NCI-H2196 treated with DMSO at 0.1 percent for 48 hours (cell line): ENCODE measurements around the gene MRPL37.
"Not testable (repeated sequence)": the region's sequence is repeated elsewhere in the genome, so short reads cannot be mapped to it uniquely, and the experiment has no call there.

Experiments used
- DNase-seq: peaks from one replicate; lab custom pipeline; 2025; ENCODE audit not compliant: unreplicated experiment; lab: John Stamatoyannopoulos, UW

MRPL37 gene

DNA sequence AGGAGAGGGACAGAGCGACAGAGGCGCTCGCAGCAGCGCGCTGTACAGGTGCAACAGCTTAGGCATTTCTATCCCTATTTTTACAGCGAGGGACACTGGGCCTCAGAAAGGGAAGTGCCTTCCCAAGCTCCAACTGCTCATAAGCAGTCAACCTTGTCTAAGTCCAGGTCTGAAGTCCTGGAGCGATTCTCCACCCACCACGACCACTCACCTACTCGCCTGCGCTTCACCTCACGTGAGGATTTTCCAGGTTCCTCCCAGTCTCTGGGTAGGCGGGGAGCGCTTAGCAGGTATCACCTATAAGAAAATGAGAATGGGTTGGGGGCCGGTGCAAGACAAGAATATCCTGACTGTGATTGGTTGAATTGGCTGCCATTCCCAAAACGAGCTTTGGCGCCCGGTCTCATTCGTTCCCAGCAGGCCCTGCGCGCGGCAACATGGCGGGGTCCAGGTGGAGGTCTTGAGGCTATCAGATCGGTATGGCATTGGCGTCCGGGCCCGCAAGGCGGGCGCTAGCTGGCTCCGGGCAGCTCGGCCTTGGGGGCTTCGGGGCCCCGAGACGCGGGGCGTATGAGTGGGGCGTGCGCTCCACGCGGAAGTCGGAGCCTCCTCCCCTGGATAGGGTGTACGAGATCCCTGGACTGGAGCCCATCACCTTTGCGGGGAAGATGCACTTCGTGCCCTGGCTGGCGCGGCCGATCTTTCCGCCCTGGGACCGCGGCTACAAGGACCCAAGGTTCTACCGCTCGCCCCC, at the start of gene MRPL37, which contains the start of gene CYB5RL:
Gene MRPL37, plus strand, starts transcription at position 403 of the 754 bp plus-strand sequence. Its CDS starts 77 bp downstream, at position 480.
Gene CYB5RL, minus strand, starts transcription at position 266 of the 754 bp plus-strand sequence. CDS start 4,414 bp downstream, outside the sequence.
- peak; percentile 93 for DNase-seq

DNA sequence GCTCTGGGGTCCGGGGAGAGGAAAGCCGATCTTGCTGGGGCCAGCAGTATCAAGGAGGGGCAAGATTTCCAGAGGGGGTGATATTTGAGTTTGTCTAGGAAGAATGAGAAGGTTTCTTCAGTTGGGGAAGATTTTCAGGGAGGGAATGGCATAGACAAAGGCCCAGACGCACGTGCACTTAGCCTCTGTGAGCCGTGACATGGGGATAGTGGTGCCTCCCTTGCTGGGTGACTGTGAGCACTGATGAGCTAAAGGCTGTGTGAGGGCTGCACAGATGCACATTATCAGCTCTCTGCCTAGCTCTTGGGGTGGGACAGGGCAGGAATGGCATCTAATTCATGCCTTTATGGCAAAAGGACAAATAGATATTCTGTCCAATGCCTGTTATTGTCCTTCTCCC, 49.0 kb upstream of the MRPL37 start:
- DNase-seq: no peak

DNA sequence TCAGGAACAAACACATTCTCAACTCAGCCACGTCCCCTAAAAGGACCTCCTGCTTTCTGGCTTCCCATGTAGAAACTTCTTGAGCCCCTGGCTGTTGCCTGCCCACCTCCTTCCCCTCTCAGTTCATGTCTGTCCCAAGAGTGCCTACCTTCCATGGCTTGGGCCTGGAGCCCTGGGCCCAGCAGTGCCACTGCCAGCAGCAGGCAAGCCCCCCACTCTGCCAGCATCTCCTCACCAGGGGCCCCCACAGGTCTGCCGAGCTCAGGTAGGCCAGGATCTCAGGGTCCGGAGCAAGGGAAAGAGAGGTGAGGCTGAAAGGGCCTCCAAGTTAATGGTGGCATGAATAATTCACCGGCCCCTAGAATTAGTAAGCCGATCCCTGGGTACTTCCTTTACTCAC, 47.3 kb upstream of the MRPL37 start, which contains the start of gene CDCP2:
Gene CDCP2, minus strand, starts transcription at position 305 of the 400 bp plus-strand sequence. Its CDS starts 78 bp downstream, at position 227.
- DNase-seq: no peak

DNA sequence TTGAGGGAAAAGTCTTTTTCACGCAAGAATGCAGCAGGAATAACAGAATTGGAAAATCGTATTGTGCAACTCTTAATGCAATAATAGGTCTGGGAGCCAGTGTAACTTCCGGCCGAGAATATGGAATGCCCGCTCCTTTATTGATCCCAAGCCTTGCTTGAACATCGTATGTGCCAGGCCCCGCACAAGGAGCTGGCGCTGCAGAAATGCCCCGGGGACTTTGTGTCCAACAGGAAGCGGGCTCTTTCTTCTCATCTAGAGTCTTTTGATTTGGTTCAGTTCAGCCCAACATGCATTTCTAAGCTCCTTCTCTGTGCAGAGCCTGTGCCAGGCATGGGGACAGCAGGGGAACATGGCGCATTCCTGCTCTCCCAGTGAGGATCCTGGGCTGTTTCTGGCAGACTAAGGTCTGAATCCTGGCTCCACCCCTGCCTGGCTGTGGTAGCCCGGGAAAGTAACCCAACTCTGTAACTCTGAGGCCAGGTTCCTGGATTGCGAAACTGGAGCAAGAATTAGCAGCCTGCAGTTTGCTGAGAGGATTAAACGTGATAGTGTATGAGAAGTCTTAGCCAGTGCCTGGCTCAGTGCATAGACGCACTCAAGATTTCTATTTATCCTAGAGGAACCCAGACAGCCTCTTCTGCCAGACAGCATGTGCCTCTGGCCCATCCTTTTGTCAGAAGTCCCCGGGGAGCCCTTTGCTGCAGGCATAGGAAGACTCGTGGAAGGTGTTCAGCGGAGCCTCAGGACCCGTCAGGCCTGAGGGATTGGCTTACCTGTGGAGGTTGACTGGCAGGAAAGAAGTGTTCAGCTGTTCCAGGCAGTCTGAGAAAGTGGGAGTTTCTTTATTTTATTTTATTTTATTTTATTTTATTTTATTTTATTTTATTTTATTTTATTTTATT, 46.2 kb upstream of the MRPL37 start:
- DNase-seq: no peak

DNA sequence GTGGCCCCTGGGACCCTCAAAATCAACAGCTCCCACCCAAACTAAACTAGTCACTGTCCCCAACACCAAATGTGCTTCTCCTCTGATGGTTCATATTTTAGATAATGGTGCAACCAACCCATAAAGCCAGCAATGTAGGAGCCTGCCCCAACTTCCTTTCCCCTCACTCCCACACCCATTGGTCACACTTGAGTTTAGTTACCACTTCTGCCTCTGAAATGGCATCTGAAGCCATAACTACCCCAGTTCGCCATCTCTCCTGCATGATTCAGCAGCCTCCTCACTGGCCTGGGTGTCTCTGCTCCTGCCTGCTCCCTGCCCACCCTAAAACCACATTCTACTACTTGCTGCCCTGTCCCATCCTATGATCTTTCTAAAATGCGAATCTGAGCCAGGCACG, 43.8 kb upstream of the MRPL37 start:
- DNase-seq: no peak

DNA sequence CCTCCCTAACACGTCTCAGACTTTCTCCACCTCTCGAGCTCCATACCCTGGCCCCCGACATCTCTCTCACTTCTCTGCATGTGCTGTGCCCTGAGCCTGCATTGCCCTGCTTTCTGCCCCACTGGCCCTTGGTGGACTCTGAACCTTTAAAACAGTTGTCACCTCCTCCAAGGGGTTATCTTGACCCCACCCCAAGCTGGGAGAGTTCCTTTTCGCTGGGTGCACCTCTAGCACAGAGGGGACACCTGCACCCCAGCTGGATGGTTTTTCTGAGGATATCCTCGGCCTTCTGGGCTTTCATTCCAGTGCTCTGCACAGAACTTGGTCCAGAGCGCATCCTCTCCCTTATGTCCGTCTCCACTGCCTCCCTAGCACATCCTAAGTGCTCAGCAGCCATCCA, 43.0 kb upstream of the MRPL37 start:
- DNase-seq: no peak

DNA sequence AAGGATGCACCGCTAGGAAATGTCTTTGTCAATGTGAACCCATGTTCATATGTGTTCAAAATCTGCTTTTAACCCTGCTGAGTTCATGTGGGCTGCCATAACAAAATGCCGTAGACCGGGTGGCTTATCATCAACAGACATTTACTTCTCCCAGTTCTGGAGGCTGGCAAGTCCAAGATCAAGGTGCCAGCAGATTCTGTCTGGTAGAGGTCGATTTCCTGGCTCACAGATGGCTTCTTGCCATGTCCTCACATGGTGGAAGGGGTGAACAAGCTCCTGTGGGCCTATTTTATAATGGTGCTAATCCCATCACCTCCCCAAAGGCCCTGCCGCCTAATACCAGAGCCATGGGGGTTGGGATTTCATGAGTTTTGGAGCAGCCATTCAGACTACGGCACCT, 42.6 kb upstream of the MRPL37 start:
- no peak for DNase-seq

DNA sequence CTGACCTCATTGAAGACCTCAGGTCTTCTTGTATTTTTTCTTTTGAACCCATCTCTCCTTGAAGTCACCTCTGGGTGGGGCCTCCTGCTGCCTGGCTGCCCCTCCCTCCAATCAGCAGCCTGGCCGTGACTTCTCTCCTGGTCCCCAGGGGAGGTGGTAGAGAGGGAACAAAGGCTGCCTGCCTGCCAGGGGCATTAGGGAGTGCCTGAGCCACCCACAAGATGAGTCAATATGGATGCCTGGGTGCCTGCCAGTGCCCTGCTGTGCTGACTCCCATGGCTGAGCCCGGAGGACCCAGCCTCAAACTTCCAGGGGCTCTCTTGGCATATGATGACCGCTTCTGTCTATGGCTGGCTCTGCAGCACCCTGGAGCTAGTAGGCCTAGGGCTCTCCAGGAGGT, 41.9 kb upstream of the MRPL37 start:
- no peak for DNase-seq

DNA sequence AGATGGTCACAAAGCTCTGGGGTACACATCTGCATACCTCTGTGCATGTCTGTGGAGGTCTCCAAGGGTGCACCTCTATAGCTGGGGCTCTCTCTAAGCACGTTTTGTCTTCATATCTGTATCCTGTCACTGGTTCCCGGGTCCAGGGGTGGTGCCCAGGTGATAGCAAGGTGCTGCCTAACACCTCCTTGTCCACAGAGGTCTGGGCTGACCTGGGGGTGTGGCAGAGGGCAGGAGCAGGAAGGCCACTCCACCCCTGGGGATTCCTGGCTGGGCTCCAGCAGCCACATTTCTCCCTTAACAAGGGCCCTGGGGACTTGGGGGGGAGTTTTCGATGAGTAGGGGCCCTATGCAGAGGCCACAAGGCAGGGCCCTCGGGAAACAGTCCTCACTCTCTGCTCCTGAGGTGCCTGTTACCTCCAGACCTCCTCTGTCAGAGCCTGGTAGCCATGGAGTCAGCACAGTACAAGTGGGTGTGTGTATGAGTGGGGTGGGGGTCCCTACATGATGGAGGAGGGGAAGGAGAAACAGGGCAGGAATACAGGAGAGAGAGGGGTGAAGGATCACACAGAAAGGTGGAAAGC, 40.1 kb upstream of the MRPL37 start:
- no peak for DNase-seq

DNA sequence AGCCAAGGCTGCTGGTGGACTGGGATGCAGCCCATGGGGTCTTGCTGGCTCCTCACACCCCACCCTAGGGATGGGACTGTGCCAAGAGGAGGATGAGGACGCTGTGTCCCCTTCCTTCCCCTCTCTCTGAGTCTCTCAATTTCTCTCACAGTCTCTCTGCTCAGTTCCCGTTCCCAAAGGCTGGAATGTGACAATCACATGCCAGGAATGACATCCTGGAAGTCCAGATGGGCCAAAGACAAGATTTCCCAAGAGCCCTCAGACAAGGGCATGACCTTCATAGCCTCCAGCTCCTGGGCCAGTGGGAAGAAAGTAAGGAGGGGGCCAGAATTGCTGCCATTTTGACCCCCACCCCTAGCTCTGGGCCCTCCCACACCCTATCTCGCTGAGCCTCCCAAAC, 39.6 kb upstream of the MRPL37 start:
- no peak for DNase-seq

DNA sequence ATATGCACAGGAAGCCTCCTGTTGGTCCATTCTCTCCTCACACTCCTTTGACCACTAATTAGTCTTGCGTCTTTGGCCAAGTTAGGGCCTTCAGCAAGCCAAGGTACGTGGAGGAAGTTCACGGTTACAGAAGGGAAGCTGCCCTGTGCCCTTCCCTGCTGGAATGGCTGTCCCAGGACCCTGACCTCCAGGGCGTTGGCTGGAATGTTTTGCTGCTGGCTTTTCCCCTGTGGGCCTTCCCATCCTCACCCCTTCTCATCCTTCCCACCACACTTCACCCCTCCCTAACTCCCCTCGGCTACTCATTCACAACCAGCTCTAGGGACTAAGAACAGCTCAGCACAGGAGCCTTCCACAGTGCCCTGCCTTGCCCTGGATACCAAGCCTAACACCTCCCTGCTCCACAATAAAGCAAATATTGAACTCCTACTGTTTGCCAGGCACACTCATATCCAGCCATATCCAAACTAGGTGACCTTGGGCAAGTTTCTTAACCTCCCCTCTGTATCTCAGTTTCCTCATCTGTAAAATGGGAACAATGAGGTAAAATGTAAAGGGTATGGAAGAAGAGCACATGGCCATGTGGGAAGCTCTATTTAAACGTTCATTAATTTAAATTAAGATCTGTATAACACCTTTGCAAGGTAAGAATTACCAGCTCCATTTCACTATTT, 38.3 kb upstream of the MRPL37 start:
- no peak for DNase-seq

DNA sequence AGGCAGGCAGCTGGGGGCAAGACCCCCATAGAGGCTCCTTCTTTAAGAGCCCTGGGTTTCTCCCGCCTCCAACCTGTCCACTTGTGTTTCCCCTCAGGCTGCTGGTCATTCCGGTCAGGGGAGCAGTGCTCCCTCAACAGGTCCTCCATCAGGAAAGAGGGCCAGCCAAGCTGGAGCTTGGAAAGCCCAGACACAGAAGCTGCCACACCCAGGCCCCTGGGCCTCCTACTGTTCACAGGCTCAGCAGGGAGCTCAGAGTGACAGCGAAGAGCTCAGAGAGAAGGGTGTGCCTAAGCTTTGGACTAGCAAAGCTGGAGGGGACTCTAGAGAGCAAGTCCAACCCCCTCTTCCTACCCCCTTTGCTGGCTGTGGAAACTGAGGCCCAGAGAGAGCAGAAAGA, 36.9 kb upstream of the MRPL37 start:
- DNase-seq: no peak

DNA sequence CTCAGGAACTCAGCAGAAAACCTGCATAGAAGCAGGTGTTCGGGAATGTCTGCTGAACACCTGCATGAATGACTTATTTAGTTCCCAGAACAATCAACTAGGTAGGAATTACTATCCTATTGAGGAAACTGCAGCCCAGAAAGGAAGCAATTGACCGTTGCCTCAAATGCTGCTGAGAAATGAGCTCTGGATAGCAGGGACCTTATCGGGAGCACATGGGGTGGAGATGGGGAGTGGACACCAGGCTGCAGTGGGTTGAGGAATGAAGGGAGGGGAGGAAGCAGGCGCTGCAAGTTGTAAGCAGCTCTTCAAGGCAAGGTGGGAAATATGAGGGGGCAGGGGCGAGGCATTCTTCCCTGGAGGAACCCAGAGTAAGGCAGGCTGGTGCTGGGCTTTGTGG, 36.4 kb upstream of the MRPL37 start:
- DNase-seq: no peak

DNA sequence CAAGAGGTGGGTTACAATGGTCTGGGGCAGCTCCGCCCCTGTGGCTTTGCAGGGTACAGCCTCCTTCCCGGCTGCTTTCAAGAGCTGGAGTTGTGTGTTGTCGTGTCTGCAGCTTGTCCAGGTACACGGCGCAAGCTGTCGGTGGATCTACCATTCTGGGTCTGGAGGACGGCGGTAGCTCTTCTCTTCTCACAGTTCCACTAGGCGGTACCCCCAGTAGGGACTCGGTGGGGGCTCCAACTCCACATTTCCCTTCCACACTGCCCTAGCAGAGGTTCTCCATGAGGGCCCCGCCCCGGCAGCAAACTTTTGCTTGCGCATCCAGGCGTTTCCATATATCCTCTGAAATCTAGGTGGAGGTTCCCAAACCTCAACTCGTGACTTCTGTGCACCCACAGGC, 34.8 kb upstream of the MRPL37 start:
- no peak for DNase-seq

DNA sequence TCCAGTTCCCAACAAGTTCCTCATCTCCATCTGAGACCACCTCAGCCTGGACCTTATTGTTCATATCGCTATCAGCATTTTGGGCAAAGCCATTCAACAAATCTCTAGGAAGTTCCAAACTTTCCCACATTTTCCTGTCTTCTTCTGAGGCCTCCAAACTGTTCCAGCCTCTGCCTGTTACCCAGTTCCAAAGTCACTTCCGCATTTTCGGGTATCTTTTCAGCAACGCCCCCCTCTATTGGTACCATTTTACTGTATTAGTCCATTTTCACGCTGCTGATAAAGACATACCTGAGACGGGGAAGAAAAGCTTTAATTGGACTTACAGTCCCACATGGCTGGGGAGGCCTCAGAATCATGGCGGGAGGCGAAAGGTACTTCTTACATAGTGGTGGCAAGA, 33.6 kb upstream of the MRPL37 start:
- not testable (repeated sequence) for DNase-seq

DNA sequence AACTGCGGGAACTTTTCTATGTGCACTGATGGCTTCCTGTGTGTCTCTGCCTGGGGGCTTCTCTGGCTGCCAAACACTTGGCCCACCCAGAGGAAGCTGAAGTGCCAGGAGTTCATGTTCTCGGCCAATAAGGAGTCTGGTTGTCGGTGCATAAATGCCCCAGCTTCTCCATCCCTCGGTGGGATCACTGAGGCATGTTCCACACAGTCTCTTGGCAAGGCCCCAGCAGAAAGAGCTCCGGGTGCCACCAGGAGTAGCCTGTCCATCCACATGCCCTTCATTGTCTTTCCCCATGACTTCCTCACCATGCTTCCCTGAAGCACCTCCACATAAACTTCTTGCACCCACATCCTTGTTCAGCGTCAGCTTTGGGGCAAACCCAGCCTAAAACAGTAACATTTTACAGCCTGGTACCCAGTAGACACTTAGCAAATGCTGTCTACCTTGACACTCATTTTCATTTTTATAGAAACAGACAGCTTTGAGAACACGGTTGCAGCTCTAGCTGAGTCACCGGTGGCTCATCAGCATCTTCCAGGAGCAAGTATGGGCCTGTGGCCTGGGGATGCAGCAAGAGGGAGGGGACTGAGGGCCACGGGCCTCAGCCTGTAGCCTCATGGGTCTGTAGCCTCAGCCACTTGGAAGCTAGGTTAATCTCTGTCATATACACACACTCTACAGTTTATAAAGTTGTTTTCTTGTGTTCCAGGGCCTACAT, 32.4 kb upstream of the MRPL37 start:
- DNase-seq: no peak

DNA sequence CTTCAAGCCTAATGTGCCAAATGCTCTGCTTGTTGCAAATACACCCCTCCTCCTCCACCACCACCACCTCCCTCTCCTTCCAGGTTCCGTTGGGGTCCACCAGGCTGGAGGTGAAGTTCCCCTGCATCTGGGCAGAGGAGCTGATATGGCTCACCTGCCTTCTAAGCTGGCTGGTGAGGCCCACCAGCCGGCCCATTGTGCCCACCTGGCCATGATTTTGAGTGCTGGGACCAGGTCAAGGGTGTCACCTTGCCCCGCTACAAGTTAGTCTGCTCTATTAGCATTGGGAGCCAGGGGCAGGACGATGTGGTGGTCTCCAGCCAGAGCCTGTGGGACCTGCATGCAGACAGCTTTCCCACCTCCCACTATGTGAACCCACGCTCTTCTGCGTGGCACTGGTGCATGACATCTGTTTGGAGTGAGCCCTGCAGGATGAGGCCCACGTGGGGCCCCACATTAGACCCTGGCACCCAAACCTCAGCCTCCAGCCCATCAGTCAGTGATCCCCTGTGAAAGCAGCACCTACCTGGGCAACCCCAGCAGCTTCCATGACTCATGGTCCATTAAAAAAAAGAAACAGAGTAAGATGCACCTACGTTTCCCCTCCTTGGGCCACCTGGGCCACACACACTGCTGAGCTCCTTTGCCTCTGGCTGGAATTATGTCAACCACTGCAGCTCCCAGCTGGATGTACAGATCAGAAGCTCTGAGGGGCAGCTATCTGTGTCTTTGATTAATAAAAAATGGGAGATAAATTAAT, 31.6 kb upstream of the MRPL37 start:
- DNase-seq: no peak

DNA sequence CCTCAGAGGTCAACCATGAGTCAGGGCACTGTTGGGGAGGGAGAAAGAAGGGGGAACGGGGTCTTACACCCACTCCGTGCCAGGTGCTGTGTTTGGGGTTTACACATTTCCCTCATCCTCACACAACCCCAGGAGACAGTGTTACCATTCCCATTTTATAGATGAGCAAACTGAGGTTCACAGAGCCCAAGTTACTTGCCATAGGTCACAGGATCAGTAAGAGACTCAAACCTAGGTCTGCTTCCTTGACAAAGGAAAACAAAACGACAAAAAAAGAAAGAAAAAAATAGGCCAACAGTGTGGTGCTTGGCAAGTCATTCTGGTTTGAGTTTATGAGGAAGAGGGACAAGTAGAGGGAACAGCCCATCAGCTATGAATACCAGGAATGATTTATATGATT, 30.9 kb upstream of the MRPL37 start:
- DNase-seq: no peak

DNA sequence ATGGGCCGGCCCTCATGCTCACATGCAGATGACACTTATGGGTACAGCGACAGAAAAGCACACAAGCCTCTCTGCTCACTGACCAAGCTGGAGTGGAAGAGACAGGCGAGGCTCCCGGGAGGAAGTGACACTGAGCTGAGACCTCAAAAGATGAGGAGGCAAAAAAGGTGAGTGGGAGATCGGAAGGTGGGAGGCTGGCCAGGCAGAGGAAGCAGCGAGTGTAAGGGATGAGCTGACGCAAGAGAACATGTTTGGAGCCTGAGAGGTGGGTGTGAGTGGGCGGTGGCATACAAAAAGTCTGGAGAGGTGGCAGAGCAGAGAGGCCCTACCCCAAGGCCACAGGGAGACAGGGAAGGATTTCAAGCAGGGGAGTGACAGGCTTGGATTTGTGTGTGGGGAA, 29.0 kb upstream of the MRPL37 start:
- no peak for DNase-seq

DNA sequence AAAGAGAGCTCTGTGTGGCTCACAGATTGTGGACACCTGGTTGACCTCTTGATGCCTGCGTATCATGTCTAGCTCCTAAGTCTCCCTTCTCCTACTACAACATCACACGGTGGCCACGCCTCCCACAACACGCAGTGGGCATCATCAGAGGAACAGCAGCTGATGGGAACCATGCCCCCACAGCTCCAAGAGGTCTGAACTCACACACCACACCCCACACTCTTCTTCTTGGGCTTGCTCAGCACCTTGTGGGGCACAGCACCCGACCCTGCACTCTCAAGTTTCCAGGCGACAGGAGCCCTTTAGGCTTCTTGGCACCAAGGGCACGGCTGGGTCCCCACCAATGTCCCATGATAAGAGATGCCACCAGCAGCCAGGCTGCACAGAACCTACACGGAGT, 28.4 kb upstream of the MRPL37 start:
- DNase-seq: no peak
